GM12865 (cell line): ENCODE results near the gene PPFIA1.

Experiments used
- DNase-seq: peaks from one replicate; pipeline ENCODE4 v3.0.0; 2010; ENCODE audit warnings: low read depth
- H3K4me3 ChIP-seq: 2 replicates; pipeline ENCODE4 v1.5.1; 2011; ENCODE audit warnings: mild to moderate bottlenecking, low read depth, low read length, control low read depth
- TF ChIP-seq, protein P1 (sequence below): IDR thresholded peaks from 2 replicates; pipeline ENCODE4 v1.5.1; 2011; ENCODE audit warnings: low read length, control low read depth, low read depth, inconsistent platforms; ENCODE audit not compliant: insufficient read depth; ENCODE audit errors: missing control alignments

Gene PPFIA1

DNA sequence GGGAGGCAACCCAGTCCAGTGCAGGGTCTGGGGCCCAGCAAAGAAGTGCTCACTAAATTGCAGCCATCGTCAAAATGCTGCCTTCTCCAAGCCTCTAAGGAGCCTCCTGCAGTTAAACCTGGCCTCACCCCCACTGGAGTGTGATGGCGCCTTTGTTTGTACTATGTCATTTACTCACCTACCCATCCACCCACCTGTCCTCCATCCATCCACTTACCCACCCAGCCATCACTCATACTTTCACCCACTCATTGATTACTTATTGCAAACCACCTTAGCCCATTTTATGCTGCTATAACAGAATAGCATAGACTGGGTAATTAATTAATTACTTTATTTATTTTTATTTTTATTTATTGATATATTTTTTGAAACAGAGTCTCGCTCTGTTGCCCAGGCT, 28.8 kb upstream of the PPFIA1 start:
- H3K4me3 ChIP-seq = no peak overlapping the region
- TF ChIP-seq, protein P1, sequence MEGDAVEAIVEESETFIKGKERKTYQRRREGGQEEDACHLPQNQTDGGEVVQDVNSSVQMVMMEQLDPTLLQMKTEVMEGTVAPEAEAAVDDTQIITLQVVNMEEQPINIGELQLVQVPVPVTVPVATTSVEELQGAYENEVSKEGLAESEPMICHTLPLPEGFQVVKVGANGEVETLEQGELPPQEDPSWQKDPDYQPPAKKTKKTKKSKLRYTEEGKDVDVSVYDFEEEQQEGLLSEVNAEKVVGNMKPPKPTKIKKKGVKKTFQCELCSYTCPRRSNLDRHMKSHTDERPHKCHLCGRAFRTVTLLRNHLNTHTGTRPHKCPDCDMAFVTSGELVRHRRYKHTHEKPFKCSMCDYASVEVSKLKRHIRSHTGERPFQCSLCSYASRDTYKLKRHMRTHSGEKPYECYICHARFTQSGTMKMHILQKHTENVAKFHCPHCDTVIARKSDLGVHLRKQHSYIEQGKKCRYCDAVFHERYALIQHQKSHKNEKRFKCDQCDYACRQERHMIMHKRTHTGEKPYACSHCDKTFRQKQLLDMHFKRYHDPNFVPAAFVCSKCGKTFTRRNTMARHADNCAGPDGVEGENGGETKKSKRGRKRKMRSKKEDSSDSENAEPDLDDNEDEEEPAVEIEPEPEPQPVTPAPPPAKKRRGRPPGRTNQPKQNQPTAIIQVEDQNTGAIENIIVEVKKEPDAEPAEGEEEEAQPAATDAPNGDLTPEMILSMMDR = no peak
- DNase-seq = no peak

DNA sequence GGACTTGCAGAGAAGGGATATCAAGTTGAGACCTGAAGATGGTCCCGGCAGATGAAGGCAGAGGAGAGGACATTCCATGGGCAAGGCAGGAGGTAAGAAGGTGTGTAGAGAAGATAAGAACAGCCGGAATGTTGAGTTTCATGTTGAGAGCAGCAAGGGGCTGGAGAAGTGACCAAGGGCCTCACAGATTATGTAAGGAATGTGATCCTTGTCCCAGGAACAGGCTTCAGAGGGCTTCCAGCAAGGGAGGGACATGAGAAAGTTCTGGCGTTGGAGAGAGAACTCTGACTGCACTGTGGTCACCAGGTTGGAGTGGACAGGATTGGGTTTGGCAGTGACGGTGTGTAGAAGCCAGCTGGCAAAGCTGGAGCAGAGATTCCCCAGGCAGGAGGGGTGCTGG, 27.6 kb upstream of the PPFIA1 start:
- no peak for DNase-seq
- TF ChIP-seq, protein P1 = no peak
- H3K4me3 ChIP-seq = no peak overlapping the region

DNA sequence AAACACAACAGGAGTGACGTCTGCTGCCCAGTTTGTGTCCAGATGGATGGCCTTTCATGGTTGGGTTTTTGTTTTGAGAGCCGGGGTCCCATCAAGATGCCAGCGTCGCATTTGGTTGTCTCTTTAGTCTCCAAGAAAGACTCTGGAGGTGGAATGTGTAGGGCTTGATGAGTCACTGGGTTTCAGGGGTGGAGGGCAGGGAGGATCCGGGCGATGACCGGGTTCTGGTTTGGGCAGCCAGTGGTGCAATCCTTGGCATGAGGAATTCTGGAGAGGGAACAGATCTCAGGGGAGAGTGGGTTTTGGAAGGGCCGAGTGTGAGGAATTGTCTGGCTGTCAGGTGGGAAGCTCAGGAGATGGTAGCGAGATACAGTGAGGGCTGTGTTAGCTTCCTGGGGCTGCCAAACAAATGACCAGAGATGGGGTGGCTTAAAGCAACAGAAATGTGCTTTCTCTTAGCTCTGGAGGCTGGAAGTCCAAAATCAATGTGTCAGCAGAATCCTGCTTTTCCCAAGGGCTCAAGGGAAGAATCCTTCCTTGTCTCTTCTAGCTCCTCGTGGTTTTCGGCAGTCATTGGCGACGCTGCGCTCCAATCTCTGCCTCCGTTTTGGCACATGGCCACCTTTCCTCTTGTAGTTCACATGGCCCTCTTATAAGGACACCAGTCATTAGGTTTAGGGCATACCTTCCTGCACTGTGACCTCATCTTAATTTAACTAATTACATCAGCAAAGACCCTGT, 26.4 kb upstream of the PPFIA1 start:
- H3K4me3 ChIP-seq = no peak overlapping the region
- TF ChIP-seq, protein P1 = no peak
- DNase-seq = no peak

DNA sequence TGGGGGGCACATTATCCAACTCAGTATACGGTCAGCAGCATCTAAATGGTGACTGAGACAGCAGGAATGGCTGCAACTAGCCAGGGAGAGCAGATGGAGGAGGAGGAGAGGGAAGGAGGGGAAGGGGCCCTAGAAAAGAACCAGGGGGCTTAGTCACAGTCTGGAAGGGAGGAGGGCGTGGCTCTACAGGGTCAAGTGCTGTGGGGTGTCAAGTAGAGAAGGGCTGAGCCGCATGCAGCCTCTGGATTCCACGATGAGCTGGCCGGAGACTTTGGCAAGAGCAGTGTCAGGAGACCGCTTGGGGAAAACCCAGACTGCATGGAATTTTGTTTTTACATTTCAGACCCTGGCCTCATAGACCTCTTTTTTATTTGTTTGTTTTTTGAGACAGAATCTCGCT, 25.8 kb upstream of the PPFIA1 start:
- no peak for DNase-seq
- H3K4me3 ChIP-seq = no peak overlapping the region
- TF ChIP-seq, protein P1 = no peak

- TF ChIP-seq, protein P1 = no peak
- H3K4me3 ChIP-seq = no peak overlapping the region
- DNase-seq = no peak
Measured at GRCh38 chr11:70246196-70246595, 24.3 kb upstream of the PPFIA1 start.

GRCh38 chr11:70247042-70247709, 23.3 kb upstream of the PPFIA1 start:
- no peak for DNase-seq
- H3K4me3 ChIP-seq = no peak overlapping the region
- TF ChIP-seq, protein P1 = no peak
